ENCODE measurements around the gene INPP5D. TPM values are rescaled to one million over a fixed set of nuclear protein-coding genes. Genes with fewer than 3 reads are reported as not detected.

INPP5D gene
- total RNA-seq, 1 donor from 2014 or later = 4.9 TPM

DNA sequence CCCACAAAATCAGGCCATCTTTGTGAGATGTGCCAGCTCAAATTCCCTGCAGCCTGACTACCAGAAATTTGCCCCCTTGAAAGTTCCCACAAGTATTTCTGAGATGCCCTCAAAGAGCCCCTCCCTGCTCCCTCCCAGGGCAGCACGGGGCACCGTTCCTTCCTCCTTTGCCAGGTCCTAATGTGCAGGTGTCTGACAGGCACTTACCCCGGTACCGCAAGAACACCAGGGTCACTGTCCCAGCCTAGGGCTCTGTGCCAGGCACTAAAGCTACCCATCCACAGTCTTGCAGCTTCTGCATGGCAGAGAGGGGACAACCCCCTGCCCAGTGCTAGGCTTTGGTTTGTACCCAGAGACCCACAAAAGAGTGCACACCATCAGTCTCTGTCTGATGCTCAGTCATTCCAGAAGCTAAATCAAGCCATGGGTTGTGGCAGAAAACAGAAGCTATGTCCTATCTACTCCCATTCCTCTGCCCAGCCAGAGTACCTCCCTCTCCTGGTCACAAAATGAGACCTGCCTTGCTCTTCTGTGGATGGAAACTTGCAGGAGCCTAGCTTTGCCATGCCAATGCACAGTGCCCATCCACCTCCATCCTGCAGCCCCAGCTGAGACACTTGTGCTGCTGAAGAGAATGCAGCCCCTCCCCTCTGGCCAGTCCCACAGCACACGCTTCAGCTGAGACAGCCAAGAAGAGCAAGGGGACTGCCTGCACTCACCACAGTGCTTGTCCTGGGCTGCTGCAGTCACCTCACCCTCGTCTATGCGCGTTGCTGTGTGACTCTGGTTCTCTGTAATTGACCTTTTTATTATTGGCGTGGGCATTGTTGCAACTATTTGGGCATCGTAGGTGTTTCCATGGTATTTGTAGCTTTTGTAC is 48.7 kb downstream of the INPP5D start:
- intact Hi-C loops (cut with micrococcal nuclease) = no loop called here
- Histone ChIP-seq H3K4me3 (no peak overlapping the region), H3K36me3 (no peaks in the 10 kb centered on the region), H3K9me3 (replicated peaks) (no peaks in the 10 kb centered on the region), H3K4me1 (peaks cover 6% of the 10 kb centered on the region), H3K27ac (replicated peaks) (no peak overlapping the region), H3K27me3 (ENCODE audit: low read depth) (peaks cover 20% of the 10 kb centered on the region)
- TF ChIP-seq, protein P1, sequence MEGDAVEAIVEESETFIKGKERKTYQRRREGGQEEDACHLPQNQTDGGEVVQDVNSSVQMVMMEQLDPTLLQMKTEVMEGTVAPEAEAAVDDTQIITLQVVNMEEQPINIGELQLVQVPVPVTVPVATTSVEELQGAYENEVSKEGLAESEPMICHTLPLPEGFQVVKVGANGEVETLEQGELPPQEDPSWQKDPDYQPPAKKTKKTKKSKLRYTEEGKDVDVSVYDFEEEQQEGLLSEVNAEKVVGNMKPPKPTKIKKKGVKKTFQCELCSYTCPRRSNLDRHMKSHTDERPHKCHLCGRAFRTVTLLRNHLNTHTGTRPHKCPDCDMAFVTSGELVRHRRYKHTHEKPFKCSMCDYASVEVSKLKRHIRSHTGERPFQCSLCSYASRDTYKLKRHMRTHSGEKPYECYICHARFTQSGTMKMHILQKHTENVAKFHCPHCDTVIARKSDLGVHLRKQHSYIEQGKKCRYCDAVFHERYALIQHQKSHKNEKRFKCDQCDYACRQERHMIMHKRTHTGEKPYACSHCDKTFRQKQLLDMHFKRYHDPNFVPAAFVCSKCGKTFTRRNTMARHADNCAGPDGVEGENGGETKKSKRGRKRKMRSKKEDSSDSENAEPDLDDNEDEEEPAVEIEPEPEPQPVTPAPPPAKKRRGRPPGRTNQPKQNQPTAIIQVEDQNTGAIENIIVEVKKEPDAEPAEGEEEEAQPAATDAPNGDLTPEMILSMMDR (IDR thresholded peaks at IDR 0.05; ENCODE audit: borderline replicate concordance) = no peak
- DNase-seq = no peak

DNA sequence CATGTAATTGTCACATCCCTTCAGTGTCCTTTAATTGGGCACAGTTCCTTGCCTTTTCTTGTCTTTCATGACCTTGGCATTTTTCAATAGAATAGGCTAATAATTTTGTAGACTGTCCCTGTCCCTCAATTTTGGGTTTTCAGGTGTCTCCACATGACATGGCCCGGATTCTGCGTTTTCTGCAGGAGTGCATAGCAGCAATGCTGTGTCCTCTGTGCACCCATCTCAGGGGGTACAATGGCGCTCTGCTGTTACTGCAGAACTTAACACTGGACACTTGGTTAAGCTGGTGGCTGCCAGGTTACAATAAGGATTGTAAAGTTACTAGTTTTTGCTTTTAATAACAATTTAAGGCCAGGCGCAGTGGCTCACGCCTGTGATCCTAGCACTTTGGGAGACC is 51.3 kb downstream of the INPP5D start:
- no peak for DNase-seq
- no peaks in the 10 kb centered on the region for H3K9me3 ChIP-seq (replicated peaks)
- H3K27ac ChIP-seq (replicated peaks) = no peak overlapping the region
- H3K4me3 ChIP-seq = no peak overlapping the region
- H3K27me3 ChIP-seq (ENCODE audit: low read depth) = peaks cover 20% of the 10 kb centered on the region
- intact Hi-C loops (cut with micrococcal nuclease) = no loop called here
- TF ChIP-seq, protein P1 (IDR thresholded peaks at IDR 0.05; ENCODE audit: borderline replicate concordance) = no peak
- no peaks in the 10 kb centered on the region for H3K36me3 ChIP-seq
- peaks cover 6% of the 10 kb centered on the region for H3K4me1 ChIP-seq

DNA sequence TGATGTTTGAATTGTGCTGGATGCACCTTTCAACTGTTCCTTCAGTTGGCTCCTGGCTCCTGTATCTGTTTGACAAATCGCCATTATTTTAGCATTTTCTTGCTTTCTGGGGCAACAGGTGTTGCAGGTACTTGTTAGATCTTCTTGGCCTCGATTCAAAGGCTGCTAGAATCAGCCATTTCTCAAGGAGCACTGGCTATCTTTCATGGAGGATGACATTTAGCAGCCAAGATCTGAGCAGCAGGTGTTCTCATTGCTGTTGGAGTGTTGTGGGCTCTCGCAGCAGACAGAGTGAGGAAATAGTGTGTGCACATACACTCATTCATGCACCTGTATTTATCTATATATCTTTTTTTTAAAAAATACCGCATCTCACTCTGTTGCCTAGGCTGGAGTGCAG is 52.2 kb downstream of the INPP5D start:
- intact Hi-C loops (cut with micrococcal nuclease) = no loop called here
- Histone ChIP-seq H3K4me3 (no peak overlapping the region), H3K27me3 (ENCODE audit: low read depth) (peaks cover 20% of the 10 kb centered on the region), H3K9me3 (replicated peaks) (no peaks in the 10 kb centered on the region), H3K27ac (replicated peaks) (no peak overlapping the region), H3K36me3 (no peaks in the 10 kb centered on the region), H3K4me1 (peaks cover 6% of the 10 kb centered on the region)
- TF ChIP-seq, protein P1 (IDR thresholded peaks at IDR 0.05; ENCODE audit: borderline replicate concordance) = no peak
- no peak for DNase-seq

DNA sequence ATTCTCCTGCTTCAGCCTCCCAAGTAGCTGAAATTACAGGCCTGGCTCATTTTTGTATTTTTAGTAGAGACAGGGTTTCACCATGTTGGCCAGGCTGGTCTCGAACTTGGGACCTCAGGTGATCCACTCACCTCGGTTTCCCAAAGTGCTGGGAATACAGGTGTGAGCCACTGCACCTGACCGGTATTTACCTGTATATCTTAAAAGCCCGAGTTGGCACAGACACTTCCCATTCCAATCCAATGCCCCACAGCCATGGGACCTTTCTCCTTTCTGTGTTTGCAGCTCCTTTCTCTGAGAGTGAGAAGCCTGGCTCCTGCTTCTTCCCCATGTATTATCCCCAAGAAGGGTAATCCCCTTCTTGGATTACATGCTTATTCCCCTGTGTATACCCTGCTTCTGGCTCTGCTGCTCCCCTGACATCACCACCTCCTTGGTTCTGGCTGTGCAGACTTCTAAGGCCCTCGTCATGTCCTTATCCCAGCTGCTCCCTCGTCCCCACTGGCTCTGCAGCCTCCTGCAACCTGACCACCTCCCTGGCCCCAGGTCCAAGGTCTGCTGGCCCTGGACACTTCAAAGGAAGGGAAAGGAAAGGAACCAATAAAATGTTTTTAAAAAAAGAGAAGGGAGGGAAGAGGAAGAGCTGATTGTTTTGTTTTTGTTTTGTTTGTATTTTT is 52.8 kb downstream of the INPP5D start:
- Histone ChIP-seq H3K27me3 (ENCODE audit: low read depth) (peaks cover 16% of the 10 kb centered on the region), H3K36me3 (no peaks in the 10 kb centered on the region), H3K9me3 (replicated peaks) (no peaks in the 10 kb centered on the region), H3K4me1 (peaks cover 6% of the 10 kb centered on the region), H3K27ac (replicated peaks) (no peak overlapping the region), H3K4me3 (no peak overlapping the region)
- DNase-seq = no peak
- intact Hi-C loops (cut with micrococcal nuclease) = no loop called here
- TF ChIP-seq, protein P1 (IDR thresholded peaks at IDR 0.05; ENCODE audit: borderline replicate concordance) = no peak

DNA sequence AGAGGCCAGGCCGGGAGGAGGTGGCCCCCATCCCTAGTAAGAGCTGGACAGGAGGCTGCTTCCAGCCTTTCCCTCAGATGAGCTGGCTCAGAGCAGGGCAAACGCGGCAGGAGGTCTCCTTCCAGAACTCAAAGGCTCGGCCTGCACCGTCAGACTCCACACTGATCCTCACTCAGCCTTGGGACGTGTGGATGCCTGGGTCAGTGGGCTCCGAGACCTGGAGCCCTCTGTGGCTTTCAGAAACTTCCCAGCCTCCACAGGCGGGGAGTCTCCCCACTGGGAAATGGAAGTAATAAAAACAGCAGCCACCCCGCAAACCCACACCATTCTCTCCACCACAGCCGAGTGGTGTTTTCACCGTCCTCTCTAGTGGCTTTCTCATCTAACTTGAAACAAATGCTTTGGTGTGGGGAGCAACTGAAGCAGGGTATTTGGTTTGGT is 54.3 kb downstream of the INPP5D start:
- no peak overlapping the region for H3K4me3 ChIP-seq
- no peak for DNase-seq
- peaks cover 13% of the 10 kb centered on the region for H3K4me1 ChIP-seq
- peaks cover under 1% of the 10 kb centered on the region for H3K27me3 ChIP-seq (ENCODE audit: low read depth)
- TF ChIP-seq, protein P1 (IDR thresholded peaks at IDR 0.05; ENCODE audit: borderline replicate concordance) = no peak
- no peaks in the 10 kb centered on the region for H3K9me3 ChIP-seq (replicated peaks)
- intact Hi-C loops (cut with micrococcal nuclease) = no loop called here
- H3K27ac ChIP-seq (replicated peaks) = no peak overlapping the region
- H3K36me3 ChIP-seq = no peaks in the 10 kb centered on the region
